T-helper 9 cell (primary cell): Measurements from ENCODE around the gene POLR3C.
"Not testable (repeated sequence)": the region's sequence is repeated elsewhere in the genome, so short reads cannot be mapped to it uniquely, and the experiment has no call there.

Experiments used
- DNase-seq: peaks from one replicate; pipeline ENCODE4 v3.0.0-alpha.2; 2020
- total RNA-seq, 2 donors: gene quantifications; one replicate each; lab custom pipeline; 2026; lab: John Stamatoyannopoulos, UW

Gene POLR3C, protein sequence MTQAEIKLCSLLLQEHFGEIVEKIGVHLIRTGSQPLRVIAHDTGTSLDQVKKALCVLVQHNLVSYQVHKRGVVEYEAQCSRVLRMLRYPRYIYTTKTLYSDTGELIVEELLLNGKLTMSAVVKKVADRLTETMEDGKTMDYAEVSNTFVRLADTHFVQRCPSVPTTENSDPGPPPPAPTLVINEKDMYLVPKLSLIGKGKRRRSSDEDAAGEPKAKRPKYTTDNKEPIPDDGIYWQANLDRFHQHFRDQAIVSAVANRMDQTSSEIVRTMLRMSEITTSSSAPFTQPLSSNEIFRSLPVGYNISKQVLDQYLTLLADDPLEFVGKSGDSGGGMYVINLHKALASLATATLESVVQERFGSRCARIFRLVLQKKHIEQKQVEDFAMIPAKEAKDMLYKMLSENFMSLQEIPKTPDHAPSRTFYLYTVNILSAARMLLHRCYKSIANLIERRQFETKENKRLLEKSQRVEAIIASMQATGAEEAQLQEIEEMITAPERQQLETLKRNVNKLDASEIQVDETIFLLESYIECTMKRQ
- total RNA-seq = 30.6 to 67.7 reads per million in 2 donors

- peak; percentile 81 for DNase-seq
Observed at GRCh38 chr1:145823565-145824498, at the start of gene POLR3C, which contains the start of gene RNF115. POLR3C (plus strand) TSS chr1:145824200; CDS start chr1:145825777, 1,577 bp downstream. RNF115 (minus strand) TSS chr1:145824095; CDS start chr1:145823873, 222 bp downstream.

DNA sequence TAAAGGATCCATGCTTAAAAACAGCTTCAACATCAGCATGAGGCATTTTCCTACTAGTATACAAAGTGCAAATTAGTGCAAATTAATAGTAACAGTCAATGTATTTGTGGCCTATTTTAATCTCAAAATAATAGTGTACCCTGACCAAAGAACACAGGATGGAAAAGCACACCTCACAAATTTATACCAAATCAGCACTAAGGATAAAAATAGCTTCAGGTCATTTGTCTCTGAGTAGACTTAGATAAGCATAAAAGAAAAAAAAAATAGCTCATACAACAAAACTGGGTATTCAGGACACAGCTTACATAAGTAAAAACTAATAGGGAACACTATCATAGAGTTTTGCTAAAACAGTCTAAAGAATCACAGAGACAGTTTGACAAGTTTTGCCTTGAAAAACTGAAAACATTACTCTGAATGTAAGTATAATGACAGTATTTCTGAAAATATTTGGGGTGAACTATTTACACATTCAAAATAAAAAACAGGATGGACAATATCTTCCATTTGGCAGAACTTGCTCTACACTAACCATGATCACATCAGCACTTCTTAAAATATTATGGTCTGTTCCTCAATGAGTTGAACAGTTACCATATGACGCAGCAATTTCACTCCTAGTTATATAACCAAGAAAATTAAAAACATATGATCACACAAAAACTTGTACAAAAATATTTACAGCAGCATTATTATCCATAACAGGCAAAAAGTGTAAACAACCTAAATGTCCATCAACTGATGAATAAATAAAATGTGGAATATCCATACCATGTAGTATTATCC lies 46.4 kb upstream of the POLR3C start:
- DNase-seq = no peak

DNA sequence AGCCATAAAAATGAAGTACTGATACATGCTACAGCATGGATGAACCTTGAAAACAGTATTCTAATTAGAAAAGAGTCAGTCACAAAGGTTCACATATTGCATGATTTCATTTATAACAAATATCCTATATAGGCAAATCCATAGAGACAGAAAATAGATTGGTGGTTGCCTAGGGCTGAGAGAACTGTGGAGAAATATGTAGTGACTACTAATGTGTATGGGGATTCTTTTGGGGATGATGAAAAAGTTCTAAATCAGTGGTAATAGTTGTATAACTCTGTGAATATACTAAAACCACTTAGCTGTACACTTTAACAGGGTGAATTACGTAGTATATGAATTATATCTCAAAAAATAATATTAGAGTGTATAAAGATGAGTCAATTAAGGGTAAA lies 45.9 kb upstream of the POLR3C start:
- no peak for DNase-seq

GRCh38 chr1:145782272-145783099 lies 41.5 kb upstream of the POLR3C start:
- no peak for DNase-seq

- no peak for DNase-seq
Observed at GRCh38 chr1:145784409-145784808, 39.6 kb upstream of the POLR3C start.

DNA sequence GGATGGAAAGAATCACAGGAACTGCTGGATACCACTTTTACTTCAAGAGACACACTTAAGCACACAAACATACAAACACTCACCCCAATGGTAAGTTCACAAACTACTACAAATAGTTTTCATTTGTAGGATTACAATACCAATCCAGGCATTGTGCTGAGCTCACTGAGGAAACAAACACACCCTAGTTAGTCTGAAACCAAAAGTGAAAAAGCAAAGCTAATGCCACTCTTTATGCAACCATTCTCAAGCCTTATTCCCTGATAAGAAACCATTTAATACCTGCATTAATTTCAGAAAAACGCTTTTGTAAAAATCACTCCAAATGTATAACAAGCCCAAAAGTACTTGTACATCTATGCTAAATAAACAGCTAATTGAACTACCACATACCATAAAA lies 38.5 kb upstream of the POLR3C start:
- DNase-seq = no peak

- no peak for DNase-seq
Observed at GRCh38 chr1:145786271-145786670, 37.7 kb upstream of the POLR3C start.

DNA sequence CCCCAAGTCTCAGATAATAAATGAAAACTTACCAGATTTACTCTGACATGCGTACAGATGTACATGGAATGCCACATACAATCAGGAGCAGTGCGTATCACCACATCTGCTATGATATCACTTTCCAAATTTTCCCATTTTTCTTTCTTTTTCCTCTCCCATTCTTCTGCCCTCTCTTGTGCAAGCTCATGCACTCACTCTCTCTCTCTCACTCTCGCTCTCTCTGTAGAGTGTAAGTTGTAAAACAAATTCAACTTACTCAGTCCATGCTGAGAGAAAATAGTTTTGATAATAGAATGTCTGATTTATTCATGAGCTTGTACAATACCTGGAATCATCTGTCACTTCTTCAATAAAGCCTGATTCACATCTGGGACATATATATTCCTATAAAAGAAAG lies 35.4 kb upstream of the POLR3C start:
- no peak for DNase-seq

- DNase-seq = not testable (repeated sequence)
Observed at GRCh38 chr1:145791860-145792259, 32.1 kb upstream of the POLR3C start.

DNA sequence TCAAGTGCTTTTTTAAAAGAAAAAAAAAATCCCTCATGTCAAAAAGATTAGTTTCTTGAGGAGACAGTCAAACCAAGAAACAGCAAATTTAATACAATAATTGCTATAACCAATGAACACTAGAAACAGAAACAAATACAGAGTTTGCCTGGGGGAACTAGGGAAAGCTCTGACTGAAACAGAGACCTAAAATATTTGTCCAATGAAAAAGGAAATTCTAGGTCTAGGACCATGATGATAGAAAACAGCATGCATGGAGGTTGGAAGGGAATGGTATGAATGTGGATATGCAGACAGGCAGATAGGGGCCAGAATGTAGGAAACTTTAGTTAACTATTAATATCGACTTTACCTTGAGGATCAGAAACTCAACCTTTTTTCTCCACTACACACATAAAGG lies 31.5 kb upstream of the POLR3C start:
- DNase-seq = no peak

DNA sequence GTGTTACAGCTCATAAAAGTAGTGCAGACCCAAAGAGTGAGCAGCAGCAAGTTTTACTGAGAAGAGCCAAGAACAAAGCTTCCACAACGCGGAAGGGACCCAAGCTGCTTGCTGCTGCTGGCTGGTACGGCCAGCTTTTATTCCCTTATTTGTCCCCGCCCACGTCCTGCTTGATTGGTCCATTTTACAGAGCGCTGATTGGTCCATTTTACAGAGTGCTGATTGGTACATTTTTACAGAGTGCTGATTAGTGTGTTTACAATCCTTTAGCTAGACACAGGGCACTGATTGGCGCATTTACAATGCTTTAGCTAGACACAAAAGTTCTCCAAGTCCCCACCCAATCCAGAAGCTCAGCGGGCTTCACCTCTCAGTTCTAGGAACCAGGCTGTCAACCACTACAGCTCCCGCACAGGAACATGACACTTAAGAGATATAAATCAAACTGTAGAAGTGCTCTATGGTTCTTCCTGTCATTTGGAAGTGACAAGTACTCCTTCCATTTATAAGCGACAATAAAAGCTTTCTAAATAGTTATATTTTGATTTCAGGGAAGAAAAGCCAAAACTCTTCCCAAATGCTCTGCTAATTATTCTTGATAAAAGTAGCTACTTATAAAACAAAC lies 28.6 kb upstream of the POLR3C start:
- DNase-seq = no peak

GRCh38 chr1:145796753-145797152 lies 27.2 kb upstream of the POLR3C start:
- DNase-seq = no peak

DNA sequence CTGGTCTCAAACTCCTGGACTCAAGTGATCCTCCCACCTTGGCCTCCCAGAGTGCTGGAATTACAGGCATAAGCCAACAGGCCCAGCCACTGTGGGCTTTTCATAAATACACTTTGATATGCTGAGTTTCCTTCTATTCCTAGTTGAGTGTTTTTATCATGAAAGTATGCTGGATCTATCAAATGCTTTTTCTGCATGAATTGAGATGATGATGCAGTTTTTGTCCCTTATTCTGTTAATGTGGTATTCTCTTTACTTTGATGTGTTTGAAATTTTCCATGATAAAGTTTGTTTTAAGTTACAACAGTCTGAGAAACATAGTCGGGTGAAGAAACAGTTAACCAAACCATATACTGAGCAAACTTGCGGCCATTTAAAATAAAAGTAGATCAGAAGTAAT lies 24.2 kb upstream of the POLR3C start:
- no peak for DNase-seq

GRCh38 chr1:145804235-145805045 lies 19.6 kb upstream of the POLR3C start:
- no peak for DNase-seq

- DNase-seq = no peak
Observed at GRCh38 chr1:145805057-145805456, 18.9 kb upstream of the POLR3C start.

- no peak for DNase-seq
Observed at GRCh38 chr1:145806408-145806807, 17.6 kb upstream of the POLR3C start.

GRCh38 chr1:145806844-145807243 lies 17.2 kb upstream of the POLR3C start:
- DNase-seq = no peak

- DNase-seq = not testable (repeated sequence)
Observed at GRCh38 chr1:145812977-145813810, 10.8 kb upstream of the POLR3C start.

DNA sequence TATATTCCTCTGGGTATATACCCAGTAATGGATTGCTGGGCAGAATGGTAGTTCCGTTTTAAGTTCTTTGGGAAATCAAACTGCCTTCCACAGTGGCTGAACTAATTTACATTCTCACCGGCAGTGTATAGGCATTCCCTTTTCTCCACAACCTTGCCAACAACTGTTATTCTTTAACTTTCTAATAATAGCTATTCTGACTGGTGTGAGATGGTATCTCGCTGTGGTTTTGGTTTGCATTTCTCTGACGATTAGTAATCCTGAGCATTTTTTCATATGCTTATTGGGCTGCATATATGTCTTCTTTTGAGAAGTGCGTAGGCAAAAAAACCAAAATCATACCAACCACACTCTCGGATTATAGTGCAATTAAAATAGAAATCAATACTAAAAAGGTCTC lies 5.9 kb upstream of the POLR3C start:
- not testable (repeated sequence) for DNase-seq
